ENCODE results near the gene HGS.

DNA sequence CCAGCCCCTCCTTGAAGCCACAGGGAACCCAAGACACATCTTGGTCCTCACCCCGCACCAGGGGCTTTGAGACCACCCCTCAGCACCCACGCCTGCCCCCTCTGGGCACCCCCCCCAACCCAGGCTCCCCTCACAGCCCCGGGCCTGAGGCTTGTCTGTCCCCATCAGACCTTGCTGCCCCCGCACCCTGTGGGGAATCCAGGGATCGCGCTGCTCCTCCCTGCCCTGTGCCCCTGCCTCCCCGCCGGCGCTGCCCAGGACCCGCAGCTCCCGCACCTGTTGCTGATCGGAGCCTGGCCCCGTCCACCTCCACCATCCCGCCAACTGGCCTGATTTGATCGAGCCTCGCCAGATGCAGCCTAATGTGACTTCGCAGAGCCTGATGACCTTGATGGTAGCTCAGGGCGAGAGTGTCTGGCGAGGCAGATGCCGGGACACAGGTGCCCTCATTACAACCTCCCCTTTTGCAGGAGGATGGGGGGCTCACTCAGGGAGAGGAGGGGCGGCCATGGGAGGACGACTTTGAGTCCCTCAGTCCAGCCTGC lies 57.3 kb downstream of the HGS start:
- TF ChIP-seq SUZ12 (IDR thresholded peaks at IDR 0.05; ENCODE audit: extremely low read depth, insufficient read depth, insufficient read length) (no peak), YY1 (IDR thresholded peaks at IDR 0.05; ENCODE audit: insufficient read depth, insufficient read length) (no peak)

Data from NT2/D1 (cell line).